Activated T-helper 9 cell treated with anti-CD3 and anti-CD28 coated beads, Interleukin-2, amount 50 U/mL, for 16 hours (primary cell): Measurements from ENCODE around the gene CMIP.
"Not testable (repeated sequence)": the region's sequence is repeated elsewhere in the genome, so short reads cannot be mapped to it uniquely, and the experiment has no call there.

ENCODE experiments used
- DNase-seq: peaks from one replicate; pipeline ENCODE4 v3.0.0-alpha.2; 2020; ENCODE audit warnings: low read depth

CMIP gene

GRCh38 chr16:81517629-81518438, 73.2 kb downstream of the CMIP start:
- no peak for DNase-seq

GRCh38 chr16:81518439-81518757, 73.8 kb downstream of the CMIP start:
- no peak for DNase-seq

- DNase-seq: no peak
These were observed 74.9 kb downstream of the CMIP start for GRCh38 chr16:81519301-81520150.

- no peak for DNase-seq
These were observed 75.5 kb downstream of the CMIP start for GRCh38 chr16:81520151-81520470.

GRCh38 chr16:81520560-81521135, 76.0 kb downstream of the CMIP start:
- no peak for DNase-seq

GRCh38 chr16:81521141-81521626, 76.6 kb downstream of the CMIP start:
- peak; percentile 52 for DNase-seq

GRCh38 chr16:81522108-81522701, 77.6 kb downstream of the CMIP start:
- DNase-seq: no peak

GRCh38 chr16:81522851-81523250, 78.2 kb downstream of the CMIP start:
- not testable (repeated sequence) for DNase-seq

GRCh38 chr16:81523387-81524115, 78.9 kb downstream of the CMIP start:
- no peak for DNase-seq

GRCh38 chr16:81524382-81524781, 79.8 kb downstream of the CMIP start:
- DNase-seq: peak; percentile 25

GRCh38 chr16:81524885-81525284, 80.3 kb downstream of the CMIP start:
- DNase-seq: not testable (repeated sequence)

- DNase-seq: no peak
These were observed 81.6 kb downstream of the CMIP start for GRCh38 chr16:81526199-81526598.

GRCh38 chr16:81526935-81527334, 82.3 kb downstream of the CMIP start:
- no peak for DNase-seq

GRCh38 chr16:81527477-81528178, 83.0 kb downstream of the CMIP start:
- DNase-seq: no peak

GRCh38 chr16:81528256-81528655, 83.6 kb downstream of the CMIP start:
- no peak for DNase-seq

GRCh38 chr16:81530296-81530721, 85.7 kb downstream of the CMIP start:
- DNase-seq: no peak

- DNase-seq: no peak
These were observed 86.2 kb downstream of the CMIP start for GRCh38 chr16:81530814-81531213.

GRCh38 chr16:81531419-81531821, 86.8 kb downstream of the CMIP start:
- no peak for DNase-seq

GRCh38 chr16:81532491-81533174, 88.0 kb downstream of the CMIP start:
- no peak for DNase-seq

- no peak for DNase-seq
These were observed 88.5 kb downstream of the CMIP start for GRCh38 chr16:81533175-81533507.
